ENCODE results near the gene SLC8A1. TPM values are rescaled to one million over a fixed set of nuclear protein-coding genes. Genes with fewer than 3 reads are reported as not detected.
A peak's percentile ranks its signal among the peaks of the same experiment; 100 is the strongest.

SLC8A1 gene
- total RNA-seq, 1 donor from 2014 or later: 34.8 TPM

- Mint-ChIP-seq H3K4me1 (ENCODE audit: low read depth, unreplicated experiment) (peaks cover 25% of the 10 kb centered on the region), H3K27ac (ENCODE audit: unreplicated experiment) (no peak overlapping the region)
Observed at GRCh38 chr2:40240070-40240469, 211.8 kb downstream of the SLC8A1 start.

GRCh38 chr2:40230707-40231432, 221.0 kb downstream of the SLC8A1 start:
- H3K4me1 Mint-ChIP-seq (ENCODE audit: low read depth, unreplicated experiment): no peaks in the 10 kb centered on the region
- Histone ChIP-seq H3K27me3 (ENCODE audit: insufficient read depth, low read length) (no peaks in the 10 kb centered on the region), H2AFZ (ENCODE audit: low read depth, low read length) (no peak overlapping the region), H3K27ac (ENCODE audit: low read depth, low read length) (no peak overlapping the region), H3K9ac (ENCODE audit: low read length) (no peak overlapping the region), H3K79me2 (ENCODE audit: insufficient read depth, low read length) (no peaks in the 10 kb centered on the region), H3K4me3 (ENCODE audit: insufficient read depth, low read depth, low read length) (no peak overlapping the region), H3K4me1 (ENCODE audit: insufficient read depth, low read length) (no peaks in the 10 kb centered on the region), H4K20me1 (ENCODE audit: insufficient read depth, low read length) (no peaks in the 10 kb centered on the region), H3K36me3 (ENCODE audit: insufficient read depth, low read length) (no peaks in the 10 kb centered on the region), H3K9me3 (ENCODE audit: insufficient read depth, low read depth, low read length) (no peaks in the 10 kb centered on the region), H3K4me2 (ENCODE audit: low read length) (no peak overlapping the region)
- FAIRE-seq (peak; percentile 29), DNase-seq (ENCODE audit: low read depth) (no peak)
- H3K27ac Mint-ChIP-seq (ENCODE audit: unreplicated experiment): no peak overlapping the region
- TF ChIP-seq CTCF (IDR thresholded peaks at IDR 0.05; ENCODE audit: insufficient read depth, low read depth, low read length) (no peak), EZH2 (IDR thresholded peaks at IDR 0.05; ENCODE audit: insufficient read depth, low read length) (no peak)
- no peaks in the 10 kb centered on the region for H3K9me3 Mint-ChIP-seq (ENCODE audit: unreplicated experiment)
- no peaks in the 10 kb centered on the region for H3K36me3 Mint-ChIP-seq (ENCODE audit: low read depth, unreplicated experiment)
- H3K27me3 Mint-ChIP-seq (ENCODE audit: low read depth, unreplicated experiment): no peaks in the 10 kb centered on the region
- no peak overlapping the region for H3K4me3 Mint-ChIP-seq (ENCODE audit: unreplicated experiment)

More at GRCh38 chr2:40240070-40240469, 211.8 kb downstream of the SLC8A1 start:
- Histone ChIP-seq H2AFZ (ENCODE audit: low read depth, low read length) (no peak overlapping the region), H3K27ac (ENCODE audit: low read depth, low read length) (peak overlapping the region; percentile 64), H3K36me3 (ENCODE audit: insufficient read depth, low read length) (no peaks in the 10 kb centered on the region), H3K9ac (ENCODE audit: low read length) (peak overlapping the region; percentile 16), H3K4me3 (ENCODE audit: insufficient read depth, low read depth, low read length) (no peak overlapping the region), H3K4me1 (ENCODE audit: insufficient read depth, low read length) (peaks cover 32% of the 10 kb centered on the region), H4K20me1 (ENCODE audit: insufficient read depth, low read length) (no peaks in the 10 kb centered on the region), H3K27me3 (ENCODE audit: insufficient read depth, low read length) (no peaks in the 10 kb centered on the region), H3K4me2 (ENCODE audit: low read length) (peak overlapping the region; percentile 50), H3K79me2 (ENCODE audit: insufficient read depth, low read length) (no peaks in the 10 kb centered on the region), H3K9me3 (ENCODE audit: insufficient read depth, low read depth, low read length) (no peaks in the 10 kb centered on the region)
- Mint-ChIP-seq H3K4me3 (ENCODE audit: unreplicated experiment) (no peak overlapping the region), H3K36me3 (ENCODE audit: low read depth, unreplicated experiment) (peaks cover 1% of the 10 kb centered on the region), H3K9me3 (ENCODE audit: unreplicated experiment) (no peaks in the 10 kb centered on the region), H3K27me3 (ENCODE audit: low read depth, unreplicated experiment) (no peaks in the 10 kb centered on the region)
- DNase-seq (ENCODE audit: low read depth) (peak; percentile 94), FAIRE-seq (peak; percentile 89)
- no peak for TF ChIP-seq EZH2 (IDR thresholded peaks at IDR 0.05; ENCODE audit: insufficient read depth, low read length)
- no peak for TF ChIP-seq CTCF (IDR thresholded peaks at IDR 0.05; ENCODE audit: insufficient read depth, low read depth, low read length)

- no peaks in the 10 kb centered on the region for H3K27me3 Mint-ChIP-seq (ENCODE audit: low read depth, unreplicated experiment)
- no peak overlapping the region for H3K4me3 Mint-ChIP-seq (ENCODE audit: unreplicated experiment)
- FAIRE-seq (no peak), DNase-seq (ENCODE audit: low read depth) (no peak)
- H3K36me3 Mint-ChIP-seq (ENCODE audit: low read depth, unreplicated experiment): no peaks in the 10 kb centered on the region
- no peak overlapping the region for H3K27ac ChIP-seq (ENCODE audit: low read depth, low read length)
- no peaks in the 10 kb centered on the region for H3K4me1 Mint-ChIP-seq (ENCODE audit: low read depth, unreplicated experiment)
- no peaks in the 10 kb centered on the region for H3K36me3 ChIP-seq (ENCODE audit: insufficient read depth, low read length)
- H3K27ac Mint-ChIP-seq (ENCODE audit: unreplicated experiment): no peak overlapping the region
- H3K9me3 Mint-ChIP-seq (ENCODE audit: unreplicated experiment): no peaks in the 10 kb centered on the region
- no peak overlapping the region for H3K9ac ChIP-seq (ENCODE audit: low read length)
- no peak overlapping the region for H2AFZ ChIP-seq (ENCODE audit: low read depth, low read length)
- no peaks in the 10 kb centered on the region for H3K4me1 ChIP-seq (ENCODE audit: insufficient read depth, low read length)
- TF ChIP-seq CTCF (IDR thresholded peaks at IDR 0.05; ENCODE audit: insufficient read depth, low read depth, low read length) (no peak), EZH2 (IDR thresholded peaks at IDR 0.05; ENCODE audit: insufficient read depth, low read length) (no peak)
- no peak overlapping the region for H3K4me2 ChIP-seq (ENCODE audit: low read length)
- H3K4me3 ChIP-seq (ENCODE audit: insufficient read depth, low read depth, low read length): no peak overlapping the region
- H3K9me3 ChIP-seq (ENCODE audit: insufficient read depth, low read depth, low read length): no peaks in the 10 kb centered on the region
- H3K79me2 ChIP-seq (ENCODE audit: insufficient read depth, low read length): no peaks in the 10 kb centered on the region
- H3K27me3 ChIP-seq (ENCODE audit: insufficient read depth, low read length): no peaks in the 10 kb centered on the region
- no peaks in the 10 kb centered on the region for H4K20me1 ChIP-seq (ENCODE audit: insufficient read depth, low read length)
Observed at GRCh38 chr2:40230186-40230585, 221.7 kb downstream of the SLC8A1 start.

Measured in astrocyte (in vitro differentiated cells and primary cell).